A549 (cell line): ENCODE results near the gene GPX2.

ENCODE experiments used
- BHLHE40 ChIP-seq: IDR thresholded peaks from 2 replicates; pipeline ENCODE4 v1.6.1; 2012; ENCODE audit warnings: low read depth, low read length, inconsistent platforms
- CHD2 ChIP-seq: fragments of 150-350 bp; IDR thresholded peaks from 2 replicates; pipeline ENCODE4 v1.6.1; 2014; ENCODE audit warnings: low read length; ENCODE audit not compliant: partially characterized antibody
- POLR2A ChIP-seq: IDR thresholded peaks from 2 replicates; pipeline ENCODE4 v1.6.1; 2012; ENCODE audit warnings: mild to moderate bottlenecking, low read length
- RAD21 ChIP-seq, 2 experiments: fragments of >200 bp in 1 of 2; sonication (Bioruptor Twin) in 1 of 2; formaldehyde crosslinking in 1 of 2; IDR thresholded peaks in 1 of 2; conservative IDR thresholded peaks in 1 of 2; 2 replicates in 1 of 2; 3 replicates in 1 of 2; pipeline ENCODE4 v1.6.1; 2012 to 2018; ENCODE audit warnings: inconsistent platforms in 1 of 2
- TF ChIP-seq, protein P1 (sequence below): fragments of >200 bp; sonication (Bioruptor Twin); formaldehyde crosslinking; IDR thresholded peaks from 3 replicates; pipeline ENCODE4 v1.5.1; 2016

DNA sequence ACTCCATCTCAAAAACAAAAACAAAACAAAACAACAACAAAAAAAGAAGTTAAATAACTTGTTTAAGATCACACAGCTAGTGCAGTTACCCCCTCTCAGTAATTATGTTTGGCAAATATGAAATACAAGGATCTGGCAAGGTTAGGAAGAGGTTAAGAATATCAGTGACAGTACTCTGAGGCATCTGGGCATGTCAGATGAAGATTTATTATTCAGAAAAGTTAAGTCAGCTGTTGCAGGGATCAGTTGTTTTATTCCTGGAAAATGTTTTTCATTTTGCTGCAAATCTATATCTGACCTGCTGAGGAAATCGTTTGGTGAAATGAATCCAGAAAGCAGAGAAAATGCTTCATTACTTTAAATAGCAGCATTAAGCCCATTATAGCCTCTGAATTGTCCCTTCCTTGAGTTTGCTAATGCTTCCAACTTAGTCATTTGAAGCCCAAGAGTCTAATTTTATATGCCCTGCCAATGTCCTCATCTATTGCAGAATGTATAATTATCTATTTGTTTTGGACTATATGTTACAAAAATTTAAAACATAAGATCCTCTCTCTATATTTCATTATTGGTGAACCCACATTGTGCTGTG, 8.1 kb downstream of the GPX2 start:
- TF ChIP-seq, protein P1, sequence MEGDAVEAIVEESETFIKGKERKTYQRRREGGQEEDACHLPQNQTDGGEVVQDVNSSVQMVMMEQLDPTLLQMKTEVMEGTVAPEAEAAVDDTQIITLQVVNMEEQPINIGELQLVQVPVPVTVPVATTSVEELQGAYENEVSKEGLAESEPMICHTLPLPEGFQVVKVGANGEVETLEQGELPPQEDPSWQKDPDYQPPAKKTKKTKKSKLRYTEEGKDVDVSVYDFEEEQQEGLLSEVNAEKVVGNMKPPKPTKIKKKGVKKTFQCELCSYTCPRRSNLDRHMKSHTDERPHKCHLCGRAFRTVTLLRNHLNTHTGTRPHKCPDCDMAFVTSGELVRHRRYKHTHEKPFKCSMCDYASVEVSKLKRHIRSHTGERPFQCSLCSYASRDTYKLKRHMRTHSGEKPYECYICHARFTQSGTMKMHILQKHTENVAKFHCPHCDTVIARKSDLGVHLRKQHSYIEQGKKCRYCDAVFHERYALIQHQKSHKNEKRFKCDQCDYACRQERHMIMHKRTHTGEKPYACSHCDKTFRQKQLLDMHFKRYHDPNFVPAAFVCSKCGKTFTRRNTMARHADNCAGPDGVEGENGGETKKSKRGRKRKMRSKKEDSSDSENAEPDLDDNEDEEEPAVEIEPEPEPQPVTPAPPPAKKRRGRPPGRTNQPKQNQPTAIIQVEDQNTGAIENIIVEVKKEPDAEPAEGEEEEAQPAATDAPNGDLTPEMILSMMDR: no peak
- no peak for TF ChIP-seq POLR2A
- no peak for TF ChIP-seq RAD21 (conservative IDR thresholded peaks at IDR 0.05 in 1 of 2, IDR thresholded peaks at IDR 0.05 in 1 of 2)
- no peak for TF ChIP-seq BHLHE40
- TF ChIP-seq CHD2: no peak
